Measurements from ENCODE around the gene ADCY5.
A peak's percentile ranks its signal among the peaks of the same experiment; 100 is the strongest.

GRCh38 chr3:123489400-123490004 lies 40.6 kb upstream of the ADCY5 start:
- TF ChIP-seq CTCF (IDR thresholded peaks at IDR 0.05; ENCODE audit: low read length) (peak; percentile 94), EZH2 (IDR thresholded peaks at IDR 0.05; ENCODE audit: borderline replicate concordance, low read length) (no peak)

All from OCI-LY1 (cell line).